WI38 (cell line): ENCODE data around the gene NCOA5.

ENCODE experiments used
- H3K4me3 ChIP-seq: 2 replicates; pipeline ENCODE4 v1.5.1; 2011; ENCODE audit warnings: low read depth, mild to moderate bottlenecking, control low read depth, low read length
- CTCF ChIP-seq: IDR thresholded peaks from 2 replicates; pipeline ENCODE4 v1.5.1; 2012; ENCODE audit warnings: low read depth, mild to moderate bottlenecking, control low read depth, low read length

The NCOA5 gene

GRCh38 chr20:46055269-46055668 lies 34.5 kb downstream of the NCOA5 start:
- no peak for TF ChIP-seq CTCF
- no peak overlapping the region for H3K4me3 ChIP-seq

GRCh38 chr20:46054606-46055005 lies 35.2 kb downstream of the NCOA5 start:
- no peak overlapping the region for H3K4me3 ChIP-seq
- TF ChIP-seq CTCF, result no peak

GRCh38 chr20:46053416-46053815 lies 36.3 kb downstream of the NCOA5 start:
- TF ChIP-seq CTCF, result no peak
- H3K4me3 ChIP-seq, result no peak overlapping the region

GRCh38 chr20:46051556-46052308 lies 38.0 kb downstream of the NCOA5 start:
- no peak for TF ChIP-seq CTCF
- H3K4me3 ChIP-seq, result no peak overlapping the region

GRCh38 chr20:46050885-46051284 lies 38.9 kb downstream of the NCOA5 start:
- no peak overlapping the region for H3K4me3 ChIP-seq
- no peak for TF ChIP-seq CTCF

- H3K4me3 ChIP-seq, result no peak overlapping the region
- no peak for TF ChIP-seq CTCF
Observed at GRCh38 chr20:46050444-46050843, 39.3 kb downstream of the NCOA5 start.

- no peak overlapping the region for H3K4me3 ChIP-seq
- no peak for TF ChIP-seq CTCF
Observed at GRCh38 chr20:46049815-46050214, 39.9 kb downstream of the NCOA5 start.
